PC-9 (cell line): ENCODE data around the gene PSD2.

Experiments
- EZH2 ChIP-seq: fragments of 200-600 bp; sonication (generic); IDR thresholded peaks from 2 replicates; pipeline ENCODE4 v1.8.0; 2017; ENCODE audit warnings: antibody characterized with exemption, low read depth
- TF ChIP-seq, protein P1 (sequence below): fragments of 200-600 bp; sonication (generic); conservative IDR thresholded peaks from 2 replicates; pipeline ENCODE4 v1.6.1; 2017; ENCODE audit warnings: mixed run types, antibody characterized with exemption, mild to moderate bottlenecking, moderate library complexity

DNA sequence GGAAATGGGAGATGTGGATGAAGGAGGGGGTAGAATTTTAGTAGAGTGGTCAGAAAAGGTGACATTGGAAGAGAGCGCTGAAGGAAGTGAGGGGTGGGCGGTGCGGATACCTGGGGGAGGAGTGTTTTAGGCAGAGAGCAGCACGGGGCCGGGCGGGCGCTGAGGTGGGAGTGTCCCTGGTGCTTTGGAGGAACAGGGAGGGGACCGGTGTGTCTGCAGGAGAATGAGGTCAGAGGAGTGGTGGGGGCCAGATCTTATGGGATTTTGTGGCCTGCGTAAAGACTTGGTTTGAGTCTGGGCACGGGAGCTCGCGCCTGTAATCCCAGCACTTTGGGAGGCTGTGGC is 5.8 kb upstream of the PSD2 start:
- TF ChIP-seq, protein P1, sequence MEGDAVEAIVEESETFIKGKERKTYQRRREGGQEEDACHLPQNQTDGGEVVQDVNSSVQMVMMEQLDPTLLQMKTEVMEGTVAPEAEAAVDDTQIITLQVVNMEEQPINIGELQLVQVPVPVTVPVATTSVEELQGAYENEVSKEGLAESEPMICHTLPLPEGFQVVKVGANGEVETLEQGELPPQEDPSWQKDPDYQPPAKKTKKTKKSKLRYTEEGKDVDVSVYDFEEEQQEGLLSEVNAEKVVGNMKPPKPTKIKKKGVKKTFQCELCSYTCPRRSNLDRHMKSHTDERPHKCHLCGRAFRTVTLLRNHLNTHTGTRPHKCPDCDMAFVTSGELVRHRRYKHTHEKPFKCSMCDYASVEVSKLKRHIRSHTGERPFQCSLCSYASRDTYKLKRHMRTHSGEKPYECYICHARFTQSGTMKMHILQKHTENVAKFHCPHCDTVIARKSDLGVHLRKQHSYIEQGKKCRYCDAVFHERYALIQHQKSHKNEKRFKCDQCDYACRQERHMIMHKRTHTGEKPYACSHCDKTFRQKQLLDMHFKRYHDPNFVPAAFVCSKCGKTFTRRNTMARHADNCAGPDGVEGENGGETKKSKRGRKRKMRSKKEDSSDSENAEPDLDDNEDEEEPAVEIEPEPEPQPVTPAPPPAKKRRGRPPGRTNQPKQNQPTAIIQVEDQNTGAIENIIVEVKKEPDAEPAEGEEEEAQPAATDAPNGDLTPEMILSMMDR = no peak
- TF ChIP-seq EZH2 = no peak
